Aorta (tissue), 5 donors: ENCODE data around the gene ATF7. TPM values are rescaled to one million over a fixed set of nuclear protein-coding genes. Genes with fewer than 3 reads are reported as not detected.

Experiments used
- ATAC-seq: fragments of 200-7000 bp; cut with Tn5 transposase; one replicate; pipeline ENCODE4 v1.9.1; 2022; ENCODE audit warnings: moderate library complexity; ENCODE audit not compliant: low FRiP score
- DNase-seq, 2 donors: peaks; one replicate each; pipeline ENCODE4 v3.0.0-alpha.2; 2020
- H3K27ac ChIP-seq, 2 donors: one replicate each; pipeline ENCODE4 v1.5.1; 2013; ENCODE audit warnings: low read length in 2 of 2, mild to moderate bottlenecking in 2 of 2, moderate library complexity in 2 of 2, control low read depth in 1 of 2, inconsistent platforms in 1 of 2, low read depth in 1 of 2
- H3K27me3 ChIP-seq, 2 donors: one replicate each; pipeline ENCODE4 v1.6.1; 2013; ENCODE audit warnings: control low read depth in 1 of 2, low read length in 1 of 2, mild to moderate bottlenecking in 1 of 2, moderate library complexity in 1 of 2; ENCODE audit not compliant: insufficient read depth in 2 of 2, control insufficient read depth in 1 of 2
- H3K36me3 ChIP-seq, 2 donors: one replicate each; pipeline ENCODE4 v1.6.1; 2013; ENCODE audit warnings: control low read depth in 1 of 2, low read length in 1 of 2, mild to moderate bottlenecking in 1 of 2; ENCODE audit not compliant: insufficient read depth in 2 of 2, control insufficient read depth in 1 of 2
- H3K4me1 ChIP-seq, 2 donors: one replicate each; pipeline ENCODE4 v1.6.1; 2013; ENCODE audit warnings: low read length in 2 of 2, control low read depth in 1 of 2, mild to moderate bottlenecking in 1 of 2, moderate library complexity in 1 of 2; ENCODE audit not compliant: insufficient read depth in 2 of 2, control insufficient read depth in 1 of 2
- H3K4me3 ChIP-seq, 2 donors: one replicate each; pipeline ENCODE4 v1.5.1; 2013; ENCODE audit warnings: low read length in 2 of 2, control low read depth in 1 of 2, mild to moderate bottlenecking in 1 of 2
- H3K9me3 ChIP-seq: one replicate; pipeline ENCODE4 v1.6.1; 2013; ENCODE audit warnings: mild to moderate bottlenecking, low read length; ENCODE audit not compliant: control insufficient read depth
- WGBS, 2 donors: extraction: QIAGEN DNeasy Blood & Tissue Kit; methylation state at CpG; one replicate each; pipeline ENCODE4 v1.1.7; 2013; 5-methylcytosine and 5-hydroxymethylcytosine counted together
- intact Hi-C, 2 donors: fragments of 100-400 bp; cut with DNase I; formaldehyde crosslinking; loops; one replicate each; pipeline versions ENCODE4 v1.14.2 to v1.15.0; 2022
- polyA plus RNA-seq, 2 donors: library from polyadenylated mRNA; stranded (reverse); fragments of 200-250 nt; gene quantifications; one replicate each; pipeline ENCODE4 v1.2.3, GENCODE V29; 2013
- total RNA-seq, 2 donors: library from RNA; stranded (reverse); fragmentation: NEBNext Ultra II Directional; extraction: Animal tissue kit (Norgen Biotek cat#: 25700); gene quantifications; one replicate each; pipeline ENCODE4 v1.2.1, GENCODE V29; 2021
- donor health status: healthy with polysubstance abuse.
- donor health status: Bipolar disorder and iron deficiency.
- donor health status: DM: no; HTN: no; CAD: no.
- donor health status: DM: no; HTN: no; CAD: no.
- donor health status: DM: yes; HTN: yes; CAD: no.

The ATF7 gene
- total and polyA plus RNA-seq, 4 donors, result 25.7 to 73.5 (median 49.0) TPM

- Histone ChIP-seq H3K4me3 (no peak overlapping the region), H3K9me3 (no peaks in the 10 kb centered on the region), H3K27me3 (no peaks in the 10 kb centered on the region), H3K36me3 (no peaks in the 10 kb centered on the region), H3K4me1 (no peaks in the 10 kb centered on the region), H3K27ac (peak overlapping the region in 1 of 2 donors; percentile 34)
- 77 to 79% methylated on average over 14 of the region's 14 CpGs for WGBS, 2 donors
- DNase-seq (peak; percentile 38 to 62), ATAC-seq (no peak)
- intact Hi-C loops, result loop anchor here (10.0 kb wide), 1 partner anchor 179 kb away; the partner anchor contains the start of gene AAAS (in 2 of the 2)
Observed at GRCh38 chr12:53504004-53504920, 121.9 kb downstream of the ATF7 start.

- H3K4me1 ChIP-seq, result no peaks in the 10 kb centered on the region
- no peaks in the 10 kb centered on the region for H3K9me3 ChIP-seq
- DNase-seq, result peak in 1 of 2 donors; percentile 42
- H3K27ac ChIP-seq, result peak overlapping the region; percentile 6 to 86
- no peak overlapping the region for H3K4me3 ChIP-seq
- intact Hi-C loops, result loop anchor here (10.0 kb wide), 1 partner anchor 178 kb away; the partner anchor contains the start of gene AAAS (in 2 of the 2)
- no peaks in the 10 kb centered on the region for H3K36me3 ChIP-seq
- no peaks in the 10 kb centered on the region for H3K27me3 ChIP-seq
- WGBS, 2 donors, result 76 to 79% methylated on average over 10 of the region's 10 CpGs
- ATAC-seq, result no peak
Observed at GRCh38 chr12:53502983-53503728, 123.0 kb downstream of the ATF7 start.

GRCh38 chr12:53502331-53502730, 123.9 kb downstream of the ATF7 start:
- DNase-seq (no peak), ATAC-seq (no peak)
- no peaks in the 10 kb centered on the region for H3K4me1 ChIP-seq
- no peaks in the 10 kb centered on the region for H3K36me3 ChIP-seq
- 7 to 8% methylated on average over 9 of the region's 9 CpGs for WGBS, 2 donors
- intact Hi-C loops, result loop anchor here (10.0 kb wide), 1 partner anchor 178 kb away; the partner anchor contains the start of gene AAAS (in 2 of the 2)
- H3K4me3 ChIP-seq, result no peak overlapping the region
- H3K9me3 ChIP-seq, result no peaks in the 10 kb centered on the region
- no peaks in the 10 kb centered on the region for H3K27me3 ChIP-seq
- peak overlapping the region in 1 of 2 donors; percentile 86 for H3K27ac ChIP-seq

GRCh38 chr12:53501615-53502181, 124.5 kb downstream of the ATF7 start:
- DNase-seq (no peak), ATAC-seq (no peak)
- intact Hi-C loops, result loop anchor here (2.0 to 10.0 kb wide), 2 partner anchors 49 to 177 kb away; partner anchors contain the start of genes AAAS (in 2 of the 2) and PCBP2 (in 1 of the 2)
- H3K36me3 ChIP-seq, result no peaks in the 10 kb centered on the region
- WGBS, 2 donors, result 53% methylated on average over 10 of the region's 10 CpGs
- peak overlapping the region in 1 of 2 donors; percentile 54 for H3K27ac ChIP-seq
- H3K9me3 ChIP-seq, result no peaks in the 10 kb centered on the region
- no peaks in the 10 kb centered on the region for H3K27me3 ChIP-seq
- H3K4me3 ChIP-seq, result peak overlapping the region in 1 of 2 donors; percentile 68
- no peaks in the 10 kb centered on the region for H3K4me1 ChIP-seq

GRCh38 chr12:53500776-53501614, 125.2 kb downstream of the ATF7 start, which contains the start of gene TARBP2:
Gene TARBP2, plus strand, starts transcription at chr12:53501283. Its CDS starts 126 bp downstream, at chr12:53501409.
- intact Hi-C loops, result loop anchor here (2.0 to 10.0 kb wide), 2 partner anchors 48 to 176 kb away; partner anchors contain the start of genes AAAS (in 2 of the 2) and PCBP2 (in 1 of the 2)

GRCh38 chr12:53500142-53500775, 125.9 kb downstream of the ATF7 start:
- peak; percentile 4 to 86 for DNase-seq
- intact Hi-C loops, result loop anchor here (2.0 to 10.0 kb wide), 2 partner anchors 47 to 175 kb away; partner anchors contain the start of genes AAAS (in 2 of the 2) and PCBP2 (in 1 of the 2)
- peak overlapping the region; percentile 94 to 99 for H3K27ac ChIP-seq
- peak overlapping the region; percentile 39 to 82 for H3K4me3 ChIP-seq
- peak; percentile 40 for ATAC-seq
- H3K27me3 ChIP-seq, result no peaks in the 10 kb centered on the region
- H3K36me3 ChIP-seq, result no peaks in the 10 kb centered on the region
- no peaks in the 10 kb centered on the region for H3K4me1 ChIP-seq
- no peaks in the 10 kb centered on the region for H3K9me3 ChIP-seq
- WGBS, 2 donors, result 1 to 2% methylated on average over 13 to 17 of the region's 17 CpGs

More at GRCh38 chr12:53500776-53501614, 125.2 kb downstream of the ATF7 start, which contains the start of gene TARBP2:
- H3K27me3 ChIP-seq, result no peaks in the 10 kb centered on the region
- 0 to 1% methylated on average over 69 to 74 of the region's 74 CpGs for WGBS, 2 donors
- no peaks in the 10 kb centered on the region for H3K4me1 ChIP-seq
- H3K27ac ChIP-seq, result peak within 1 kb of the TSS; percentile 94 to 99
- no peaks in the 10 kb centered on the region for H3K9me3 ChIP-seq
- ATAC-seq (peak; percentile 93), DNase-seq (peak; percentile 97 to 98)
- no peaks in the 10 kb centered on the region for H3K36me3 ChIP-seq
- peak within 1 kb of the TSS; percentile 31 to 68 for H3K4me3 ChIP-seq
